Measurements from ENCODE around the gene PBX4. TPM values are rescaled to one million over a fixed set of nuclear protein-coding genes. Genes with fewer than 3 reads are reported as not detected.

PBX4 gene
- total RNA-seq, 4 donors from 2014 or later, result 3.7 to 11.8 (median 8.1) TPM

DNA sequence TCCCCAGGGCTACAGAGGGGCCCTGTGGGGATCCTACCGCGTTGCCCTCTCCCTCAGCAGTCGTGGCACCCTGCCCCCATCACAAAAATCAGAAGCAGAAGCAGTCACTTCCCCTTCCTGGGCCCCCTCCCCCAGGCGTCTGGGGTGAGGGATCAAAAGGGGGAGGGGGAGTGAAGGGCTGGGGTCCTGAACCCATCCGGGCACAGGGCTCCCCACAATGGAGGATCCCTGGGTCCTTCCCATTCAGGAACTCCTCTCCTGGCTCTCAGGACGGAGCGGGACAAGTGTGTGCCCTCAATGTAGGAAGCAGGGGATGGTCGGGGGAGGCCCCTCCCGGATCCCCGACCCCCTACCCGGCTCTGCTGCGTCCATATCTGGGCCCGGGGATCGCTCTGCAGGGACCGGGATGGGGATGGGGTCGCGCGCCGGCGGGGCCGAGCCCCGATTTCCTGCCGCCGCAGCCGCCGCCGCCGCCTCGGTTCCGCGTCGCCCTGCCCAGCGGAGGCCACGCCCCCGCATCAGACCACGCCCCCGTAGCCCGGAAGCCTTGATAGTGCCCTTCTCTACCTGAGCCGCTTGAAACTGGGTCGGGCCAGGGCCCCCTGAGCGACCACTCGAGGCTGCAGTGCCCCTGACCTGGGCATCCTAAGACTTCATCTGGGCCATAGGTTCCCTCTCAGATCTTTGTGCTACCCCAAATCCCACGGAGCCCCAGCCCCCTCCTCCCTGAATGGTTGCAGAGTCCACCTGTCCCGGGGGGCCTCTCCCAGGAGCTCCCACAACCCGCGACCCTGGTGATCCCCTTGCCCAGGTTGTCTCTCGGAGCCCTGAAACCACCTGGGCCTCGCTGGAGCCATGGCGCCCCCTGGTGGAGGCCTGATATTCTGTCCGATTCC is 24.9 kb upstream of the PBX4 start, which contains the start of gene GMIP:
Gene GMIP (minus strand): TSS at position 500 of the 896 bp plus-strand sequence. CDS start 128 bp downstream, at position 372.
- Histone ChIP-seq H3K27me3 (no peaks in the 10 kb centered on the region), H3K4me3 (peak within 1 kb of the TSS; percentile 29 to 72 (median 58)), H3K9me3 (no peaks in the 10 kb centered on the region), H3K4me1 (peaks cover 0 to 20% (median 0%) of the 10 kb centered on the region in 4 donors), H3K27ac (peak within 1 kb of the TSS in 2 of 4 donors; percentile 79 to 88), H3K36me3 (peaks cover 8 to 51% (median 21%) of the 10 kb centered on the region in 3 donors)
- no peak for TF ChIP-seq POLR2A (IDR thresholded peaks at IDR 0.05)
- TF ChIP-seq, protein P1, sequence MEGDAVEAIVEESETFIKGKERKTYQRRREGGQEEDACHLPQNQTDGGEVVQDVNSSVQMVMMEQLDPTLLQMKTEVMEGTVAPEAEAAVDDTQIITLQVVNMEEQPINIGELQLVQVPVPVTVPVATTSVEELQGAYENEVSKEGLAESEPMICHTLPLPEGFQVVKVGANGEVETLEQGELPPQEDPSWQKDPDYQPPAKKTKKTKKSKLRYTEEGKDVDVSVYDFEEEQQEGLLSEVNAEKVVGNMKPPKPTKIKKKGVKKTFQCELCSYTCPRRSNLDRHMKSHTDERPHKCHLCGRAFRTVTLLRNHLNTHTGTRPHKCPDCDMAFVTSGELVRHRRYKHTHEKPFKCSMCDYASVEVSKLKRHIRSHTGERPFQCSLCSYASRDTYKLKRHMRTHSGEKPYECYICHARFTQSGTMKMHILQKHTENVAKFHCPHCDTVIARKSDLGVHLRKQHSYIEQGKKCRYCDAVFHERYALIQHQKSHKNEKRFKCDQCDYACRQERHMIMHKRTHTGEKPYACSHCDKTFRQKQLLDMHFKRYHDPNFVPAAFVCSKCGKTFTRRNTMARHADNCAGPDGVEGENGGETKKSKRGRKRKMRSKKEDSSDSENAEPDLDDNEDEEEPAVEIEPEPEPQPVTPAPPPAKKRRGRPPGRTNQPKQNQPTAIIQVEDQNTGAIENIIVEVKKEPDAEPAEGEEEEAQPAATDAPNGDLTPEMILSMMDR (IDR thresholded peaks at IDR 0.05), result peak; percentile 88 to 94 (median 90)
- 0 to 2% methylated on average over 12 to 21 of the region's 50 CpGs for WGBS, 2 donors
- DNase-seq (ENCODE audit: low spot score in 2 of 2), result peak; percentile 40 to 69

DNA sequence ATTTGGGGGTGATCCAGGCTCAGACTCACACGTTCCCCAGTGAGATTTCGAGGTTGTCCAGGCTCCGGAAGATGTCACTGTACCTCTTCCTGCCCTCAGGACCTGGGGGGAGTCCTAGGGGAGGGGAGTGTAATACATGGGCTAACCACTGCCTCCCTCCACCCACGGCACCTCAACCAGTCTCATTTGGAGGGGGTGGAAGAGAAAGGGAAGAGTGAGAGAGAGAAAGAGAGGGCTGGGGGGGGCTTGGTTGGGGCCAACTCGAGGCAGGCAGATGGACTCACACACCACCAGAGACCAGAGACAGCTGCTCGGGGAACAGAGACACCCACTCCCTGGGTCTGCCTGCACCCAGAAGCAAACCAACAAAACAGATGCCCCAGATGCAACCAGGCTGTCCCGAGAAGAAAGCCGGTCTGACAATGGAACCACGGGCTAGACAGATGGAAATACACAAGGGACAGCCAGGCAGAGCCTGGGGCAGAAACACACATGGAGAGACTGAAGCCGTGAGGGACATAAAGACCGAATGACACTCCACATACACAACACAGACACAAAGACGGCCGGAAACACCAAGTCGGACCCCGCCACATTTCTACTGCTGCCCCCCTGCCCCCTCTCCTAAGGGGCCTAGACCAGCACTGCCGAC is 24.1 kb upstream of the PBX4 start:
- DNase-seq (ENCODE audit: low spot score in 2 of 2), result no peak
- no peaks in the 10 kb centered on the region for H3K27me3 ChIP-seq
- TF ChIP-seq EP300 (IDR thresholded peaks at IDR 0.05) (no peak), POLR2A (IDR thresholded peaks at IDR 0.05) (no peak)
- TF ChIP-seq, protein P1 (IDR thresholded peaks at IDR 0.05), result no peak
- peak overlapping the region in 2 of 4 donors; percentile 79 to 88 for H3K27ac ChIP-seq
- peaks cover 8 to 50% (median 21%) of the 10 kb centered on the region in 3 donors for H3K36me3 ChIP-seq
- peaks cover 0 to 20% (median 0%) of the 10 kb centered on the region in 4 donors for H3K4me1 ChIP-seq
- no peaks in the 10 kb centered on the region for H3K9me3 ChIP-seq
- WGBS, 2 donors, result 23 to 28% methylated on average over 16 of the region's 16 CpGs
- peak overlapping the region; percentile 29 to 72 (median 58) for H3K4me3 ChIP-seq

DNA sequence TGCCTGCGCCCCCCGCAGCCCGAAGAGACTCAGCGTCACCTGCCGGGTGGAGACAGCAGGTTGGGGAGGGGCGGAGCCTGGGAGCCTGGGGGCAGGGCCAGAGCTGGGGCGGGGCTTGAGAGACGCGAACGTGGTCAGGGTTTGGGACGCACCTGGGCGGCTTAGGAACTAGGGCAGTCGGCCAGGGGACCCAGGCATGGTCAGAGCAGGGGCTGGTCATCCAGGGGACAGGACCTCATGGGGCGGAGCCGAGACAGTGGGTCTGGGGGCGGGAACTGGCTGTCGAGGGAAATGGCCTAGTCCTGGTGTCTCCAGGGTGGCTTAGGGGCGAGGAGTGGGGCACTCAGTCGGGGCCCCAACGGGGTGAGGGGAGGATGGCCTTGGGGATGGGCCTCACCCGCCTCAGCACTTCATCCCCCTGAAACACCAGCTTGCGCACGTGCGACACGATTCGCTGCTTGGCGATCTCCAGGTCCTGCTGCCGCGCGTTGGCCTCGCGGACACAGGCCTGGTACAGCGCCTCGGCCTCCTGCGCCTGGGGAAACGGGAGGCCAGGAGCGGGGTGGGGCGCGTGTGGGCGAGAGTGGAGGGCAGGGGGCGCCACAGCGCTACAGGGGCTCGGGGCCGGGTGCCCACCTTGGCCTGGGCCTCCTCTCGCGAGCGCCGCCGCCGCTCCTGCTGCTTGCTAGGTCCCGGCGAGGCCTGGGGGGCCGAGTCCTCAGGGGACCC is 19.2 kb upstream of the PBX4 start:
- Histone ChIP-seq H3K27me3 (no peaks in the 10 kb centered on the region), H3K9me3 (no peaks in the 10 kb centered on the region), H3K36me3 (peaks cover 0 to 63% (median 0%) of the 10 kb centered on the region in 3 donors), H3K27ac (no peak overlapping the region), H3K4me1 (peaks cover 0 to 5% (median 0%) of the 10 kb centered on the region in 4 donors), H3K4me3 (no peak overlapping the region)
- TF ChIP-seq EP300 (IDR thresholded peaks at IDR 0.05), result no peak
- TF ChIP-seq POLR2A (IDR thresholded peaks at IDR 0.05), result no peak
- TF ChIP-seq, protein P1 (IDR thresholded peaks at IDR 0.05), result no peak
- no peak for DNase-seq (ENCODE audit: low spot score in 2 of 2)
- WGBS, 2 donors, result 73 to 79% methylated on average over 48 to 51 of the region's 53 CpGs

DNA sequence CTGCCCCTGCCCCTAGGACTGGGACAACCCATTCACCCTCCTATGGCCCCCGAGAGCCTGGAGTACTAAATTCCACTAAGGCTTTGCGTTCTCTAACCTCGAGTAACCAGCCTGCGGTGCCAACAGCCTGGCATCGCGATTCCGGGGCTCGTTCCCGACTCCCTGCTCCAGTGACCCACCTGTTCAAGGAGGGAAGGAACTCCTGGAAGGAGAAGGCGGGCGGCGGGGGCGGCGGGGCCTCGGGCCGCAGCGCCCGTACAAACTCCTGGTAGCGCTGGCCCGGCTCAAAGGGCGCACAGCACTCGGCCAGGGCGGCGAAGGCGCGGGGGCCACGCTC is 18.7 kb upstream of the PBX4 start:
- Histone ChIP-seq H3K36me3 (peaks cover 0 to 68% (median 0%) of the 10 kb centered on the region in 3 donors), H3K4me3 (no peak overlapping the region), H3K9me3 (no peaks in the 10 kb centered on the region), H3K27ac (no peak overlapping the region), H3K27me3 (no peaks in the 10 kb centered on the region), H3K4me1 (no peaks in the 10 kb centered on the region)
- DNase-seq (ENCODE audit: low spot score in 2 of 2), result no peak
- WGBS, 2 donors, result 74% methylated on average over 22 to 27 of the region's 27 CpGs
- TF ChIP-seq POLR2A (IDR thresholded peaks at IDR 0.05) (no peak), EP300 (IDR thresholded peaks at IDR 0.05) (no peak)
- TF ChIP-seq, protein P1 (IDR thresholded peaks at IDR 0.05), result no peak

All from tibial nerve (tissue), 4 donors.